ENCODE results near the gene SV2C.
A peak's percentile ranks its signal among the peaks of the same experiment; 100 is the strongest.

Gene SV2C

DNA sequence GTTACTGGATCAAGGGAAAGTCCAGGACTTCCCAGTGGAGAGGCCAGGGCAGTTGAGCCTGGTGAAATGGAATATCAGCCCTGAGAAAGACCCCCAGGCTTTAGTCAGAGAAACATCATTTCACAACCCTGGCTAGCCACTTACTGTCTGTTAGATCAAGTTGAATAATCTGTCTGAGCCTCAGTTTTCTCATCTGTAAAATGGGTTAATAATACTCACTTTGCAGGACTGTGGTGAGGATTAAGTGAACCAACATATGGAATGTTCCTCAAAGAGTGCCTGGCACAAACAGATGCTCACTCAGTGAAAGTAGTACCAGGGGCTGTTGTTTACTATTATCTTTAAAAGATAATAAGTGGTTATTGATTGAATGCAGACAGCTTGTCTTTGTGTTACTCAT, 110.5 kb downstream of the SV2C start:
- Histone ChIP-seq H3K4me3 (no peak overlapping the region), H3K27ac (no peak overlapping the region)

GRCh38 chr5:76194340-76194739, 111.2 kb downstream of the SV2C start:
- no peak overlapping the region for H3K27ac ChIP-seq
- H3K4me3 ChIP-seq: no peak overlapping the region

DNA sequence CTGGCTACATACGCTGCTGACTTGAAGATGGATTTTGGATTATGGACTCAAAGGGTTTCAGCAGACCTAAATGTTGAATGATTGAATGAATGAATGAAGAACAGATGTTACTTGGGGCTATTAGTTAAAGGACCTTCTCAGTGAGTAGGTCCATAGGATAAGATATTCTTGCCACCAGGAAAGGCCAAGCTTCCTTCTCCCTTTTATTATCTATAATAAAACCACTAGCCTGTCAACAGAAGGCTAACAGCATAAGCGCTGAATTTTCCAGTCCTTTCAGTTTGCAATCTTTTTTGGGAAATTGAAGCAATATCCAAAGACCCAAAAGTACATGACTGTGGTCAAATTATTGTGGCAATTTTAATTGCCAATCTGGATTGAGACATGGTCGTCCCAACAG, 113.3 kb downstream of the SV2C start:
- H3K4me3 ChIP-seq: no peak overlapping the region
- H3K27ac ChIP-seq: no peak overlapping the region

DNA sequence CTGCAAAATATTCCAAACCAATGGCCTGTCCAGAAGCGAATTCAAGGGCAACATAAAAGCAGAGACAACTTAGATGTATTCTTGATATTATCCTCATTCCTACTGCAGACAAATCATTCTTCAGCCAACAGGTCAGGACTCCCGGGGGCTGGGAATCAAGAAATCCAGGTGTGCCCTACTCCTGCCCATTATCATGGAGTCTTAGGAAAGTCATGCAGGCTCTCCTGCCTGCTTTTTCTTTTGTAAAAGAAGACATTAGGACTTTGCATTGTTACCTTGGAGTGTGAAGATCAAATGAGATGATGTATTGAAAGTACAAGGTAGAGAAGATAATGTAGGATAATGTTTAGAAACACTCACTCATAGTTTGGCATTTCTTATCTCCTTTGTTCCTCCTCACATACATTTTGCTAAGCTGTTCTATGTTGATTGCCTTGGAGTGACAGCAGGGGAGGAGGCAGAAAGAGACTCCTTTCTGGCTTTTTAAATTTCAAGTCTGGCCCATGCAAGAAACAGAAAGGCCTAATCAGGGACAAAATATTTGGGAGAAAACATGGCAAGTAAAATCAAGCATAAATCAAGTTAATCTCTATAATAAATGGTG, 113.8 kb downstream of the SV2C start:
- no peak overlapping the region for H3K4me3 ChIP-seq
- no peak overlapping the region for H3K27ac ChIP-seq

DNA sequence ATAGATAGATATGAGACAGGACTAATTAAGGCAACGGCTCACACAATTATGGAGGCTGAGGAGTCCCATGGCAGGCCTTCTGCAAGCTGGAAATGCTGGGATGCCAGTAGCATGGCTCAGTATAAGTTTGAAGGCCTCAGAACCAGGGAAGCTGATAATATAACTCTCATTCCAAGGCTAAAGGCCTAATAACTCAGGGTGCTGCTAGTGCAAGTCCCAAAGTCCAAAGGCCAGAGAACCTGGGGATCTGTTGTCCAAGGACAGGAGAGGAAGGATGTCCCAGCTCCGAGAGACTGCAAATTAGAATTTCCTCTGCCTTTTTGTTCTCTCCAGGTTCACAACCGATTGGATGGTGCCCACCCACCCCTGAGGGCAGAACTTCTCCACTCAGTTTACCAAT, 114.5 kb downstream of the SV2C start:
- Histone ChIP-seq H3K4me3 (no peak overlapping the region), H3K27ac (no peak overlapping the region)

- no peak overlapping the region for H3K4me3 ChIP-seq
- peak overlapping the region in 2 of 21 experiments; percentile 5 to 16 for H3K27ac ChIP-seq
Measured at GRCh38 chr5:76199336-76200318, 116.4 kb downstream of the SV2C start.

GRCh38 chr5:76202182-76202581, 119.0 kb downstream of the SV2C start:
- Histone ChIP-seq H3K27ac (no peak overlapping the region), H3K4me3 (no peak overlapping the region)

- no peak overlapping the region for H3K4me3 ChIP-seq
Measured at GRCh38 chr5:76204191-76204590, 121.0 kb downstream of the SV2C start.

DNA sequence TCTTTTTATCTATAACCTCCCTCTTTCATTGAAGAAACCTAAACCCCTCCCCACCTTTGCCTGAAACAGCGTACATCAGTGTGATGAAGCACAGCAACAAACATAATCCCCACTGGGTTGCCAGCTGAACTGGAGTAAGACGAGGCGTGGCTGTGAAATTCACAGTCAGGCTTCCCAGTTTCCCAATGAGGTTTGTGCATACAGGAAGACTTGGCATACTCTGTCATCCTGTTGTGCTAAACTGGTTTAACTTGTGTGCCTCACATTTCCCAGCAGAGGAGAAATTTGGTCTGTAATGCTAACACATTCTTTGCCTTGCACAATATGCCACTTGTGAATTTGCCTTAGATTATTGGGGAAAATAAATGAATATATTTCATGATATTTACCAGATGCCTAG, 121.5 kb downstream of the SV2C start:
- peak overlapping the region in 8 of 21 experiments; percentile 22 to 57 (median 38) for H3K27ac ChIP-seq
- no peak overlapping the region for H3K4me3 ChIP-seq

More at GRCh38 chr5:76204191-76204590, 121.0 kb downstream of the SV2C start:
- peak overlapping the region in 7 of 21 experiments; percentile 22 to 57 (median 36) for H3K27ac ChIP-seq

DNA sequence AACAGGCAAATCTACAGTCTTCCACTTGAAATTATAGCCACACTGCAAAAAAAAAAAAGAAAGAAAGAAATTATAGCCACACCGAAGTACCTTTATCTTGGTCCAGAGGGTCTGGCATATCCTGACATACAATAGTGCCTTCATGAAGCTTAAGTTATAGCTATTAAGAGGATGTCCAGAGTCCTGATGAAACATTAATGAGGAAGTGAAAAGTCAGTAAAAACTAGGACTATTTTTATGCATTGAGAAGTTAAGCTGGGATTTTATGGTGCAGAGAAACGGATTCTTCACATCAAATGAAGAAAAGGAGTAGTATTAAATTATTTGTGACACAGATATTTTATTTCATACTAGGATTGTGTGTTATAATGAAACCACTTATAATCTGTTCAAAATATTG, 123.9 kb downstream of the SV2C start:
- no peak overlapping the region for H3K4me3 ChIP-seq
- H3K27ac ChIP-seq: no peak overlapping the region

DNA sequence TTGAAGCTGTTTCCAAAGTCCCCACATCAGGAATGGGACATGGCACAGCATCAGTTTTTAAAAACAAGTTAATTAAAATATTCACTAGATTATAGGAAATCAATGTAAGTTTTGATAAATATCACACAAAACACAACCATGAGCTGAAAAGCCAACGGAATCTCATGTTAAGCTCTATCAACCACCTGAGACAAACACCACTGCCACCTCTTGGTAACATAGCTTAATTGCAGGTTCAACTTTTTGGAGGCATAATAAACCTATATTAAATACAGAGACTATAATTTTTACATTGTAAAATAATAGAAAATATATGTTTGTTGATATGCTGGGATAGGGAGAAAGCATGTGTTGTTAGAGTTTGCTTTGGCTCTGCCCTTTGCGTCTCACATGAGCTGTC, 126.1 kb downstream of the SV2C start:
- Histone ChIP-seq H3K4me3 (no peak overlapping the region), H3K27ac (no peak overlapping the region)

DNA sequence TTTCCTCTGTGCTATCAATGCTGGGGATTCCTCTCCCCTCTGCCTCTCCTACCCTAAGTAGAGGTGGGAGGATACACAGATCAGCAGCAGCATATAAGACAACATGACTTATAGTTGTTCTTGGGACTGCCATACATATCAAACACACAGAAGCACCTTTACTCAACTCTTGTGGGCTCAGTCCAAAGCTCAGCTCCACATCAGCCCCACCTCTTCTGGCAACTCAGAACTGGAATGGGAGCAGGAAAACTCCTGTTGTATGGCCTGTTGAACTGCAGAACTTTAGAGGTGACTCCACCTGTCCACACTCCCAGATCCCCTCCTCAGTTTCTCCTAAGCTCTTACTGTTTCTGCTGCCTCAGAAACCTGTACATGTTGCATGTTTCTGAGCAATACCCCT, 127.8 kb downstream of the SV2C start:
- no peak overlapping the region for H3K4me3 ChIP-seq
- no peak overlapping the region for H3K27ac ChIP-seq

GRCh38 chr5:76213858-76214257, 130.7 kb downstream of the SV2C start:
- Histone ChIP-seq H3K4me3 (no peak overlapping the region), H3K27ac (no peak overlapping the region)

DNA sequence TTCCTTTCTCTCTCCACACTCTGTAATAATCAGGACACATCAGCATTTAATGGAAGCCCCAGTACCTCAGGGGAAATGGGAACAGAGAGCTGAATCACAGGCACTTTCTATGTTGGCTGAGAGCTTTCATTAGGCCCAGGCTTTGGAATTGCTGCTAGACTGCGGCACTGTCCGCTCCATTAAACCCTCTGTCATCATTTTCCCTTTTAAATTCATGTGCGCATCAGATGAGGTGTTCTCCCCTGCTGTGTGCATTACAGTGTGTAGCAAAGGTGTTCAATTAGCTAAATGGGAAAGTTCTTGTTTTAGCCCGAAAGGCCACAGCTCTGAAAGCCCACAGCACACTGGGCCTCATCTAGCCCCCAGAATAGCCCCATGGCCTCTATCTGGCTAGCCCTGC, 133.6 kb downstream of the SV2C start:
- Histone ChIP-seq H3K27ac (no peak overlapping the region), H3K4me3 (no peak overlapping the region)

DNA sequence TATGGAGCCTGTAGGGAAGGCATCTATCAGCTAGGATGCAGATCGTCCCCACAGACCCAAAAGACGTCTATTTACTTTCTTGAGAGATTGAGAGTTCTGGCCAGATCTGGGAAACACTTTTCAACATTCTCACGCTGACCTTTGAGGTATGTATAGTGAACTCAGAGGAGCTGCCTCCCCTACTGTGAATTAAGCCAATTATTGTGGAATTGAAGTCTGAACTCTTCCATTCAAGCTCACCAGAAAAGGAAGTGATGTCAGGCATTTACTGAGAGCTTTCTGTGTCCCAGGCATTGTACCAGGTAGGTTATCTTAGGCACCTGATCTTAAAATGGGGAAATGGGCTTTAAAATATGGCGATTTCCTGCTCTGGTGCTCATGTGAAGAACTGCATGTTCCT, 136.5 kb downstream of the SV2C start:
- Histone ChIP-seq H3K4me3 (no peak overlapping the region), H3K27ac (no peak overlapping the region)

GRCh38 chr5:76221311-76221710, 138.1 kb downstream of the SV2C start:
- H3K4me3 ChIP-seq: no peak overlapping the region
- no peak overlapping the region for H3K27ac ChIP-seq

DNA sequence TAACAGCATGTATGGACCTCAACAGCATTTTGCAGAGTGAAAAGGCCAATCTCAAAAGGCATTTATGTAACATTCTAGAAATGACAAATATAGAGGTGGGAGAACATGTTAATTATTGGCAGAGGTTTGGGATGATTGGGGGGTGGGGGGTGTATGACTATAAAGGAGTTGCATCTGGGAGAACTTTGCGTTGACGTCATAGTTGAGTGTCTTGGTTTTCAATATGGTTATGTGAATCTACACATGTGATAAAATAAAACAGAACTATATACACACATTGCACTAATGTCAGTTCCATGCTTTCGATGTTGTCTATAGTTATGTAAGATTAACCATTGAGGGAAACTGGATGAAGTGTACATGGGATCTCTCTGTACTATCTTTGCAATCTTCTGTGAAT, 139.1 kb downstream of the SV2C start:
- Histone ChIP-seq H3K4me3 (no peak overlapping the region), H3K27ac (no peak overlapping the region)

- H3K27ac ChIP-seq: no peak overlapping the region
Measured at GRCh38 chr5:76223696-76224095, 140.5 kb downstream of the SV2C start.

DNA sequence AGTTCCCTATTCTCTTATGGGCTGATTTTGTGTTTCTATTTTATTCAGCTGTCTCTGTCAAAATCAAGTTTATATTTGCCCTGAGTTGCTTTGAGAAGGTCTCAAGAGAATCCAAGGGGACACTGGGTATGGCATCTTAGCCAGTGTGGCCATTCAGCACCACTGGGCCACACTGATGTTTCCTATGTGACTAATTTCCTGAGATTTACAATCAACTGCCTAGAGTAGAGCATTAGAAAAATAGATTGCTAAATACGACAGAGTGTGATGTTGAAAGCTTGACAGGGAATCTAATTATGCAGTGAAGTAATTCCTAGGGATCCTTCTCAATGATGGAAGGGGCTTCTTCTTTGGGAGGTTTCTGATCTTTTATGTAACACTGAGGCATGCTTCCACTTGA, 141.7 kb downstream of the SV2C start:
- Histone ChIP-seq H3K27ac (no peak overlapping the region), H3K4me3 (no peak overlapping the region)

More at GRCh38 chr5:76223696-76224095, 140.5 kb downstream of the SV2C start:
- H3K4me3 ChIP-seq: no peak overlapping the region

- Histone ChIP-seq H3K27ac (no peak overlapping the region), H3K4me3 (no peak overlapping the region)
Measured at GRCh38 chr5:76225336-76225735, 142.2 kb downstream of the SV2C start.

DNA sequence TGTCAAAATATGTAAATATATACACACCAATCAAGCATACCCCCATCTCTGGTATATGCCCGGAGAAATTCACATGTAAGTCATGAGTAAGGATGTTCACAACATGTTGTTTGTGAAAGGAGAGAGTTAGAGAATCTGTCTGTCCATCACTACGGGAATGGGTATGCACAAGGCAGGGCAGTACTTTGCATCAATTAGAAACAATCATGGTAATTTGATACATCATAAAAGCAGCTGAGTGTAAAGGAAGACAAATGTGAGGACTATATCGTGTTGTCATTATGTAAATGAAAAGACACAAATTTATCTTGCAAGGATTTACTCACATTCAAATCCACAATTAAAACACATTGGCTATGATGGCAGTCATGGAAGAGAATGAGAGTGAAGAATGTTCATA, 146.7 kb downstream of the SV2C start:
- H3K27ac ChIP-seq: no peak overlapping the region
- H3K4me3 ChIP-seq: no peak overlapping the region

Measured in skin epidermis (tissue), 12 donors.